Embryonic facial prominence (tissue), 1 donor: ENCODE data around the gene CSNK1G2.
A peak's percentile ranks its signal among the peaks of the same experiment; 100 is the strongest.
"Not testable (repeated sequence)": the region's sequence is repeated elsewhere in the genome, so short reads cannot be mapped to it uniquely, and the experiment has no call there.

Experiments
- DNase-seq: peaks from one replicate; pipeline ENCODE4 v3.0.0-alpha.2; 2016; ENCODE audit errors: extremely low spot score

Gene CSNK1G2

DNA sequence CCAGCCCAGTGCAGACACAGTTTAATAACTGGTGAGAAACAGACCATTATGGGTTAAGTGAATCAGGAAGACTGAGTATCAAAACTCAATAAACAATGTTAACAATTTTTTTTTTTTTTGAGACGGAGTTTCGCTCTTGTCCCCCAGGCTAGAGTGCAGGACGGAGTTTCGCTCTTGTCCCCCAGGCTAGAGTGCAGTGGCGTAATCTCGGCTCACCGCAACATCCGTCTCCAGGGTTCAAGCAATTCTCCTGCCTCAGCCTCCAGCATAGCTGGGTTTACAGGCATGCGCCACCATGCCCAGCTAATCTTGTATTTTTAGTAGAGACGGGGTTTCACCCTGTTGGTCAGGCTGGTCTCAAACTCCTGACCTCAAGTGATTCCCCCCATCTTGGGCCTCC is 47.5 kb downstream of the CSNK1G2 start:
- DNase-seq: not testable (repeated sequence)

- no peak for DNase-seq
These were observed 48.7 kb downstream of the CSNK1G2 start for GRCh38 chr19:1989513-1990229.

- no peak for DNase-seq
These were observed 49.5 kb downstream of the CSNK1G2 start for GRCh38 chr19:1990230-1991017.

GRCh38 chr19:1991018-1991913 is 50.3 kb downstream of the CSNK1G2 start:
- no peak for DNase-seq

- no peak for DNase-seq
These were observed 51.8 kb downstream of the CSNK1G2 start for GRCh38 chr19:1992759-1993260.

GRCh38 chr19:1997353-1998233 is 56.6 kb downstream of the CSNK1G2 start:
- DNase-seq: no peak

DNA sequence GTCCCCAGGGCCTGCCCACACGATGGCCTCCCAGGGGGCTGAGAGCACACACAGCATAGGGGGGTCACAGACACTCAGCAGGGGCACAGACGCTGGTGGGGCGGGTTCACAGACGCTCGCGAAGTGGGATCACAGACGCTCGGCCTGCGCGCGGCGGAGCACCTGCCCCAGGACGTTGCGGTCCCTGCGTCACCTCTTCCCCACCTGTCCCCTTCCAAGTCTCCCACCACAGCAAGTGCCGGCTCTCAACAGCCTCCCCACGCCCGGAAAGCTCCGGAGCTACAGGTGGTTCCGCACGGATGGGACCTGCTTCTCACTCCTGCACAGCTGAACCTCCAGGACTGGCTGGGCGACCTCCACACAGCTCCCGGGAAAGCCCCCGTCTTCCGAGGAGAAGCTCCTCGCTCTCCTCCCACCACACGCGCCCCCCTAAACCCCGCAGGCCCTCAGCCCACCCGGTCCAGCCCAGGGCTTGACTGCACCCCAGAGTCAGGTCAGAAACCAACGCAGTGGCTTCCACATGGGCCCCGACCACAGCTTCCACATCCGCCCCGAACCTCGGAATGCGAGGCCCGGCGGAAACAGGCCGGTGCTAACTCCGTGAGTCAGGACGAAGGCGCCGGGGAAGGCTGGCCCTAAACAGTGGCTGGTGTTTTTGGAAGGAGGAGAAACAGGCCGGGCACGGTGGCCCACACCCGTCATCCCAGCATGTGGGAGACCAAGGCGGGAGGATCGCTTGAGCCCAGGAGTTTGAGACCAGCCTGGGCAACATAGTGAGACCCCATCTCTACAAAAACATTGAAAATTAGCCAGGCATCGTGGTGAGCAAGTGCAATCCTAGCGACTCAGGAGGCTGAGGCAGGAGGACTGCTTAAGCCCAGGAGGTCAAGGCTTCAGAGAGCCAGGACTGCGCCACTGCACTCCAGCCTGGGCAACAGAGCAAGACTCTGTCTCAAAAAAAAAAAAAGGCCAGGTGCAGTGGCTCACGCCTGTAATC is 58.0 kb downstream of the CSNK1G2 start:
- no peak for DNase-seq

DNA sequence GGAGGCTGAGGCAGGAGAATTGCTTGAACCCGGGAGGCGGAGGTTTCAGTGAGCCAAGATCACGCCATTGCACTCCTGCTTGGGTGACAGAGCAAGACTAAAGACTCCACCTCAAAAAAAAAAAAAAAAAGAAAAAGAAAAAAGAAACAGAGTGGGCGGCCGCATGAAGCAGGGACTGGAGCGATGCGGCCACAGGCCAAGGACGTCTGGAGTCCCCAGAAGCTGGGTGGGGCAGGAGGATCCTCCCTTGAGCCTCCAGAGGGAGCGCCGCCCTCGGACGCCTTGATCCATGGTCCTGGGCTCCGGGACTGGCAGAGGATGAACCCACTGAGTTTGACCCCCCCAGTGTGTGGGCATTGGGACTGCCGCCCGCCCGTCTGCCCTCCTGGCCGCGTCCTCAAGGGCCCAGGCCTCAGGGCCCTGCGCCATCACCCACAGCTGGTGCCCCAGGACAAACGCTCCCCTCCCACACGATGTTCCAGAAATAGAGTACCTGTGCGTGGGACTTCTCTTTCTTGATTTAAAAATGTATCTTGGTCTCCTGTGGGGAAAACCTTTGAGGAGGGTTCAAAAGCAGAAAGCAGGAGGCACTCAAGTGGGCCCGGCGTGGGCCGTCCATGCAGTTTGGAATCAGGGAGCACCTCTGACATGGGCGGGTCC is 59.0 kb downstream of the CSNK1G2 start:
- DNase-seq: no peak

DNA sequence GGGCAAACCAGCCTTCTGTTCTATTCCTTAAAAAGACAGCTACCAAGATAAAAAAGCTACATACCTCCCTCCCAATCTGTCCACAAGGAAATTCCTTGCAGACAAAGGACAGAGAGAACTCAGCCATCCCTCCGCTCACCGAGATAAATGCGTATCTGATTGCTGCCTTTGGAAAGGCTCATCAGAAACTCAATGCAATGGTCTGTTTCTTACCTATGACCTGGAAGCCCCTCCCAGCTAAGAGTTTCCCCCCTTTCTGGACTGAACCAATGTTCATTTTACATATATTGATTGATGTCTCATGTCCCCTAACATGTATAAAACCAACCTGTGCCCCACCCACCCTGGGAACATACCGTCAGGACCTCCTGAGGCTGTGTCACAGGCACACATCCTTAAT is 62.9 kb downstream of the CSNK1G2 start:
- no peak for DNase-seq

GRCh38 chr19:2010135-2010668 is 69.2 kb downstream of the CSNK1G2 start:
- DNase-seq: no peak

DNA sequence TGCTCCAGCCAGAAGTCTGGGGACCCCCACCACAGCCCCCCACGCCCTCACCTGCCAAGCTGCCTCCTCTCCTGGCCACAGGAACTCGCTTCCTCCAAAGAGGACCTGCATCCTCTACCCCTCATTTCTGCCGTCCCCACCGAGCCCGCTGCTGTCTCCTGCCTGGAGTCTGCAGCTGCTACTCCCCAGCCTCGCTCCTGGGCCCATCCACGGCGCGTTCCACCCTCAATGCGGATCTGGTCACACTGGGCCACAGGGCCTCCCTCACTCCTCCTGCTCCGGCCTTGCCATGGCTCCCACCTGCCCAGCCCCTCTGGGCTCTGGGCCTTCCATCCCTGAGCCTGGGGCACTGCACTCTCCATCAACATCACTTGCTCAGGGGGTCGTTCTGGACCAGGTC is 70.2 kb downstream of the CSNK1G2 start:
- DNase-seq: no peak

DNA sequence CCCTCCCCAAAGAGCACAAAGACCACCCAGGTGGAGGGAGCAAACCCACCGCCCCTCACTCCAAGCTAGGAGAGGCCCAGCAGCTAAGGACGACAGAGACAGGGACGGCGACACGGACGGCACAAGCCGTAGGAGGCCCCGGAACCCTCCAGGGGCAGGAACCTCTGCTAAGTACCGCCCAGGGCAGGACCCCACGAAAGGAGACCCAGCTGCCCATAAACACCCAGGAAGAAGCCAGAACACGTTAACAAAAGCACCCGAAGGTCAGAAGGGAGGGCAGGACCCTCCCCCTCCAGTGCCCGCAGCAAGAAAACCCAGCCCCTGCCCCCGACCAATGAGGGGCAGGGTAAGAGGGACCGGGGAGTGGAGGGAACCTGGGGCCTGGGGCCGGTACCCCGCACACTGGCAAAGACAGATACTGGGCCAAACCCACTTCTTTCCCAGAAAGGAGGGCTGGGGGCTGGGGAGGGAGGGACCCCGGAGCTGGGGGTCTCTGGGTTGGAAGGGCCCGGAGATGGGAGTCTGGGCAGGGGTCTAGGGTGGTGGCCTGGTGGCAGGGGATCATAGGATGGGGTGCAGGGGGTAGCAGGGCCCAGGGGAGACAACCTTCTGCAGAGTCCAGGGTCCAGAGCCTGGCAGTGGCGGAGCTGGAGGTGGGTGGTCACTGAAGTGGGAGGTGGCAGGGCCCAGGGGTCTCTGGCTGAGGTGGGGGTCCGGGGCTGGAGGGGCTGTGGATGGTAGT is 72.1 kb downstream of the CSNK1G2 start:
- DNase-seq: no peak

DNA sequence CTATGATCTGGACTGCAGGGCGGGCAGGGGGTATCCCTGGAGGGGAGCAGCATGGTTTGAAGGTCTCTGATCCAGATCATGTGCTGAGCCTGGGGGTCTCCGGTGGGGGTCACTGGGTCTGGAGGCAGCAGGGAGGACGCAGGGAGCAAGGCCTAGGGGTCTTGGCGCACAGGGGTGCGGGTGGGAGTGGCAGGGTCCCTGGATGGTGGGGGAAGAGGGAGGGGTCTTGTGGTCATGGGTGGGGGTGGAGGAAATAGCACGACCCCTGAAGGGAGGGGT is 72.7 kb downstream of the CSNK1G2 start:
- no peak for DNase-seq

GRCh38 chr19:2014131-2014571 is 73.2 kb downstream of the CSNK1G2 start:
- no peak for DNase-seq

- DNase-seq: no peak
These were observed 74.0 kb downstream of the CSNK1G2 start for GRCh38 chr19:2014731-2015607.

- peak; percentile 56 for DNase-seq
These were observed 74.6 kb downstream of the CSNK1G2 start, which contains the start of gene BTBD2 for GRCh38 chr19:2015608-2015950. BTBD2 (minus strand) TSS chr19:2015714; CDS start chr19:2015703, 11 bp downstream.

- peak; percentile 78 for DNase-seq
These were observed 75.3 kb downstream of the CSNK1G2 start for GRCh38 chr19:2016041-2016807.
